GM18499 (cell line): Measurements from ENCODE around the gene NUTM2F.
"Not testable (repeated sequence)": the region's sequence is repeated elsewhere in the genome, so short reads cannot be mapped to it uniquely, and the experiment has no call there.

ENCODE experiments used
- ATAC-seq: cut with Tn5 transposase; IDR thresholded peaks from one replicate; pipeline ENCODE4 v1.9.1; 2021; ENCODE audit warnings: moderate number of reproducible peaks; ENCODE audit not compliant: insufficient read depth, unreplicated experiment

NUTM2F gene

GRCh38 chr9:94328544-94328943, at the start of gene NUTM2F:
Gene NUTM2F (minus strand): TSS chr9:94328644. CDS start chr9:94328623, 21 bp downstream.
- ATAC-seq: not testable (repeated sequence)

DNA sequence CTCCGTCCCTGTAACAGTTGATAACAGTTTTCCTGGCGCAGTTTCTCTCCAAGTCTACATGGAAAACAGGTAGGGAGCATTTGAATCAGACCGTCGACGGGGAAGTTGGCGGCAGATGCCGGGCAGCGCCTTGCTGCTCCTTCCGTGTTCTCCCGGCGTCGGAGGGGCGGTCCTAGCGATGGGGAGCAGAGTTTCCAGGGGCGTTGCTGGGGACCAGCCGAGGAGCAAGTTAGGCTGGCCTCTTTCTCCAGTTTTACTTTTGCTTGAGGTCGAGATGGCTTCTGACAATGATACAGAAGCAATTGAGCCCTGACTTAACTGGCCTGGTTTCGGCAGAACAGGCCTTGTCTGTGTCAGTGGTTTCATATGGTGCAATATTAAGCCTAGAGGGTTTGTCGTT, 46.8 kb upstream of the NUTM2F start:
- peak; percentile 34 for ATAC-seq

GRCh38 chr9:94374176-94375056, 46.0 kb upstream of the NUTM2F start:
- ATAC-seq: peak; percentile 58

- not testable (repeated sequence) for ATAC-seq
Observed at GRCh38 chr9:94373779-94374175, 45.3 kb upstream of the NUTM2F start.

- not testable (repeated sequence) for ATAC-seq
Observed at GRCh38 chr9:94370266-94370665, 41.8 kb upstream of the NUTM2F start.

DNA sequence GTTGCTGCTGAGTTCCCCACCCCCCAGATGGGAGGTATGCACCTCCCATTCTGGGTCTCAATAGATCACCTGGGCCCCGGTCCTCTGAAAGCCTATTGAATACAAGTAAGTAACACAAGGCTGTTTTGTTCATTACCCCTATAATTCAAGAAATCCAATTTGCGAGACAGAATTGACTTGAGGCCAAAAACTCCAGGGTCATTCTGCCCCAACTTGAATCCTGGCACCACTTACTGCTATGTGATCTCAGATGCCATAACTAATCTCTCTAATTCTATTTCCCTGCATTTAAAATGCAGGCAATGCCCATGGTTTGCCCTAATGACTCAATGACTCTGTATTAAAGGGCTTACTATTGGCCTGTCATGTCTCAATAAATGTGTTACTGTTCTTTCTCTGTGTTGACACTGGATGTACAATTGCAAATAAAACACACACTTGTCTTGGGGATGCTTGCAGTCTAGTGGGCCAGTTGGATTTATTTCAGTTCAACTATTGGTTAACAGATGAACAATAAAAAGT, 35.7 kb upstream of the NUTM2F start:
- ATAC-seq: not testable (repeated sequence)

GRCh38 chr9:94357158-94357557, 28.7 kb upstream of the NUTM2F start:
- ATAC-seq: not testable (repeated sequence)

GRCh38 chr9:94351901-94352723, 23.7 kb upstream of the NUTM2F start:
- not testable (repeated sequence) for ATAC-seq

DNA sequence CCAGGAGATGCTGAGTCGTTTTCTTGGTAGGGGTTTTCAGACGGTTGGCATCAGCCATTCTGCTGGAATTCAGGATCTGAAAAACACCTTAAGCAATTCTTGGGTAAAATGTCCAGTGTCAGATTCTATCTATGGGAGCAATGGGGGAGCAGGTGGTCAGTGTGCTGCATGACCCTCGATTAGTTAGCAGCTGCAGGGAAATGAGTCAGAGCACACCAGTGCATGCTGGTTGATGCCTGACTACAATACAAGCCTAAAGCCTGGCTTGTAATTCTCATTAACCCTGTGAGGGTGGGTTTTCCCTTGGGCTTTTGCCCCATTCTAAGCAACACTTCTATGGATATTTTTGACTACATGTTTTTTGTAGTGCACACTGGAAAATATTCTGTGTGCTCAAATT, 20.3 kb upstream of the NUTM2F start:
- not testable (repeated sequence) for ATAC-seq

DNA sequence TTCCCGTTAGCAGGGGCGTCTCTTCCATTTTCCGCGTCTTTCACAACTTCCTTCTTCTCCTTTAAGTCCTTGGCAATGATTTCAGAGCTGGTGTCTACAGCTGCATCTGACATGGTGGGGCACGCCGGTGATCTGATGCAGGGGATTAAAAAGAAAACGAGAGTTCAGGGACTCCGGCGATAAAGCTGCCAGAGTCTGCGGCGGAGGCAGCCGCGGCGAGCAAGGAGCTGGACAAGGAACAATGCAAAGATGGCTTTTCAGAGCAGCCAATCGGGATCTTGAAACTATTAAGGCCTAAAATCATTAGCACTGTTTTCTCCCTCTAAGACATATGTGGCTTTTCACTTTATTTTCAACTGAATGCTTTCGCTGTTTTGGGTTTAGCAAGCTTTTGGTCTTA, 19.0 kb upstream of the NUTM2F start:
- ATAC-seq: not testable (repeated sequence)

DNA sequence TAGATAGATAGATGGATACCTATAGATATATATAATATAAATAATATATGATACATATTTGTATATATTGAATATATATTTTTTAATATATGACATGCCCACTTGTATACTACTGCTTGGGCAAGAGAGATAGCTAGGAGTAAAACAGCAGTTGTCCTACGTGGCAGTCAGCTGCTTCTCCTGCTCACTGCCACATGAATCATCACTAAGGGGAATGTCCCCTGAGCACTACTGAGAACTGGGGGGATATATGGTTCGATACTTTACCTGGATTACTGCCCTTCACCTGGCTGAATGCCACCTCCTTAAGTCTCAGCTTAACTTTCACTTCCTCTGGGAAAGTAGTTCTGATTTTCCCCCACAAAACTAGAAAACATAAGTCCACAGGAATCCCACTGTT, 13.3 kb upstream of the NUTM2F start:
- ATAC-seq: not testable (repeated sequence)

GRCh38 chr9:94340750-94341149, 12.3 kb upstream of the NUTM2F start:
- ATAC-seq: not testable (repeated sequence)

DNA sequence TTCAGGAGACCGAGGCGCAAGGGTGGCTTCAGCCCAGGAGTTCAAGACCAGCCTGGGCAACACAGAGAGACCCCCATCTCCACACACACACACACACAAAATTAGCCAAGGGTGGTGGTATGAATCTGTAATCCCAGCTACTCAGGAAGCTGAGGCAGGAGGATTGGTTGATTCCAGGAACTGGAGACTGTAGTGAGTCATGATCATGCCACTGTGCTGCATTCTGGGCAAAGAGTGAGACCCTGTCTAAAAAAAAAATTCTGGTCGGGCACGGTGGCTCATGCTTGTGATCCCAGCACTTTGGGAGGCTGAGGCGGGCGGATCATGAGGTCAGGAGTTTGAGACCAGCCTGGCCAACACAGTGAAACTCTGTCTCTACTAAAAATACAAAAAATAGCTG, 11.2 kb upstream of the NUTM2F start:
- not testable (repeated sequence) for ATAC-seq

DNA sequence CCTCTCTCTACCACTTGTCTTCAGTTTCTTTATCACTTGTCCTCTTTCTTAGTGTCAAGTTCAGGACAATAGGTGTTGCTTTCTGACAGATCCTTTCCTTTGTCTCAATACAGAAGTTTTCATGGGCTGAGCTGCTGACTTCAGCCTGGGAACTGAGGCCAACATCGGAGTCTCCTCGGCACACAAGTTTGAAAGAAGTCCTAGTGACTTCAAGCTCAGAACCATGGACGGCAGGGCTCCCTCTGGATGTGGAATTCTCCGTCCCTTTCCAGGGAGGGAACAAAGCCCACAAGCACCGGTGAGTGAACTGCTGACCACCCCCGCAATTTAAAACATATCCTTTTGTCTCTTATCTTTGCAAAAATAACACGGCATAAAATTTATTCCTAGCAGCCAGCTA, 10.3 kb upstream of the NUTM2F start:
- not testable (repeated sequence) for ATAC-seq

- ATAC-seq: not testable (repeated sequence)
Observed at GRCh38 chr9:94336445-94336844, 8.0 kb upstream of the NUTM2F start.

- not testable (repeated sequence) for ATAC-seq
Observed at GRCh38 chr9:94325583-94325982, 2.9 kb downstream of the NUTM2F start.

DNA sequence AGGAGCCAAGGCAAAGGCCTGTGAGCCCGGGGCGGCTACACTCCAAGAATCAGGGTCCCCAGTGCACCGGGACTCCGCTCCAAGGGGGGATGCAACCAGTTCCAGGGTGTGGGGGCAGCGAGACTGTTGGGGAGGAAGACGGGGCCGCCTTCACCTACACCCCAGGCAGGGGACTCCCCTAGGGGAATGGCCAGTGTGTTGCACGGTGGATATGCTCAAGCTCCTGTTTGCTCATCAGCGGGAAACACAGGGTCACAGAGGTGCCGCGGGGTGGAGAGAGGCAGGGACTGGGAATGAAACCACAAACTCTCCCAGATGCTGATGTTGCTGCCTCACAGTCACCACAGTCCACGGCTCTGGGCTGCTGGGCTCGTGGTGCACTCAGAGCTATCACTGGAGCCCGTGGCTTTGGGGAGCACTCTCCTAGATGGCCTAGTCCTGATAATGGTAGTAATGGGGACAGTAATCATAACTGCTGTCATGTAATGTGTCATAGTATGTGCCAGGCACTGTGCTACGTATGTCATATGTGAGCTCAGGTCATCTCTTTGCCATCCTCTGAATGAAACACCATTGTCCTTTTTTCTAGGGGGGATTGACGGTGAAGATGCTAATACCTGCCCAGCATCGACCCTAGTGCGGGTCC, 5.2 kb downstream of the NUTM2F start:
- ATAC-seq: not testable (repeated sequence)

GRCh38 chr9:94322342-94322940, 6.0 kb downstream of the NUTM2F start:
- ATAC-seq: not testable (repeated sequence)

- ATAC-seq: not testable (repeated sequence)
Observed at GRCh38 chr9:94317949-94318657, 10.3 kb downstream of the NUTM2F start.
